ENCODE measurements around the gene KCNN1.

DNA sequence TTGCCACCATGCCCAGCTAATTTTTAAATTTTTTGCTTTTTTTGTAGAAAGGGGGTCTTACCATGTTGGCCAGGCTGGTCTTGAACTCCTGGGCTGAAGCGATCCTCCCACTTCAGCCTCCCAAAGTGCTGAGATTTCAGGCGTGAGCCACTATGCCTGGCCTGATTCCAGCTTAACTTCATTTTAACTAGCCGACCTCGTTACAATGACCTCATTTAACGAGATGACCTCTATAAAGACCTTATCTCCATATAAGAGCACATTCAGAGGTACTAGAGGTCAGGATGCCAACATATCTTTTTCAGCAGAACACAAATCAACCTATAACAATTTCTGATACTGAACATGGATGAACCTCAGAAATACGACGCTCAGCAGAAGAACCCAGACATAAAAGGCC lies 10.6 kb downstream of the KCNN1 start:
- TF ChIP-seq, protein P1, sequence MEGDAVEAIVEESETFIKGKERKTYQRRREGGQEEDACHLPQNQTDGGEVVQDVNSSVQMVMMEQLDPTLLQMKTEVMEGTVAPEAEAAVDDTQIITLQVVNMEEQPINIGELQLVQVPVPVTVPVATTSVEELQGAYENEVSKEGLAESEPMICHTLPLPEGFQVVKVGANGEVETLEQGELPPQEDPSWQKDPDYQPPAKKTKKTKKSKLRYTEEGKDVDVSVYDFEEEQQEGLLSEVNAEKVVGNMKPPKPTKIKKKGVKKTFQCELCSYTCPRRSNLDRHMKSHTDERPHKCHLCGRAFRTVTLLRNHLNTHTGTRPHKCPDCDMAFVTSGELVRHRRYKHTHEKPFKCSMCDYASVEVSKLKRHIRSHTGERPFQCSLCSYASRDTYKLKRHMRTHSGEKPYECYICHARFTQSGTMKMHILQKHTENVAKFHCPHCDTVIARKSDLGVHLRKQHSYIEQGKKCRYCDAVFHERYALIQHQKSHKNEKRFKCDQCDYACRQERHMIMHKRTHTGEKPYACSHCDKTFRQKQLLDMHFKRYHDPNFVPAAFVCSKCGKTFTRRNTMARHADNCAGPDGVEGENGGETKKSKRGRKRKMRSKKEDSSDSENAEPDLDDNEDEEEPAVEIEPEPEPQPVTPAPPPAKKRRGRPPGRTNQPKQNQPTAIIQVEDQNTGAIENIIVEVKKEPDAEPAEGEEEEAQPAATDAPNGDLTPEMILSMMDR (IDR thresholded peaks at IDR 0.05; ENCODE audit: insufficient read depth, low read depth, low read length) = no peak
- no peak for TF ChIP-seq EZH2 (IDR thresholded peaks at IDR 0.05; ENCODE audit: insufficient read depth, low read length)
